HG03095 (cell line): ENCODE results near the gene NUP210.

Source experiments
- ATAC-seq: cut with Tn5 transposase; IDR thresholded peaks from one replicate; pipeline ENCODE4 v1.9.1; 2021; ENCODE audit warnings: moderate library complexity; ENCODE audit not compliant: unreplicated experiment

The NUP210 gene

GRCh38 chr3:13278783-13279531 is 141.2 kb downstream of the NUP210 start:
- no peak for ATAC-seq

GRCh38 chr3:13277860-13278531 is 142.1 kb downstream of the NUP210 start:
- no peak for ATAC-seq

GRCh38 chr3:13277196-13277813 is 142.8 kb downstream of the NUP210 start:
- no peak for ATAC-seq

- no peak for ATAC-seq
Observed at GRCh38 chr3:13276438-13277195, 143.5 kb downstream of the NUP210 start.

GRCh38 chr3:13275376-13276005 is 144.6 kb downstream of the NUP210 start:
- ATAC-seq, result no peak

- no peak for ATAC-seq
Observed at GRCh38 chr3:13274551-13275332, 145.4 kb downstream of the NUP210 start.

GRCh38 chr3:13274125-13274524 is 146.0 kb downstream of the NUP210 start:
- no peak for ATAC-seq

GRCh38 chr3:13273604-13274105 is 146.5 kb downstream of the NUP210 start:
- ATAC-seq, result no peak

GRCh38 chr3:13272831-13273603 is 147.1 kb downstream of the NUP210 start:
- no peak for ATAC-seq

GRCh38 chr3:13269711-13270378 is 150.3 kb downstream of the NUP210 start:
- no peak for ATAC-seq

GRCh38 chr3:13268961-13269441 is 151.1 kb downstream of the NUP210 start:
- no peak for ATAC-seq

GRCh38 chr3:13268120-13268519 is 152.0 kb downstream of the NUP210 start:
- no peak for ATAC-seq

GRCh38 chr3:13266651-13267362 is 153.3 kb downstream of the NUP210 start:
- ATAC-seq, result no peak
